Hepatocyte (in vitro differentiated cells): ENCODE data around the gene RIT1. TPM values are rescaled to one million over a fixed set of nuclear protein-coding genes. Genes with fewer than 3 reads are reported as not detected.
A peak's percentile ranks its signal among the peaks of the same experiment; 100 is the strongest.

ENCODE experiments used
- DNase-seq: peaks from one replicate; pipeline ENCODE4 v3.0.0-alpha.2; 2016; ENCODE audit warnings: low spot score
- H2AFZ ChIP-seq: fragments of 200-600 bp; sonication (generic); 2 replicates; pipeline ENCODE4 v1.6.0; 2016; ENCODE audit warnings: antibody characterized with exemption, mild to moderate bottlenecking
- H3K27ac ChIP-seq: fragments of 200-600 bp; sonication (generic); 2 replicates; pipeline ENCODE4 v1.5.1; 2016; ENCODE audit warnings: mild to moderate bottlenecking
- H3K27me3 ChIP-seq: fragments of 200-600 bp; sonication (generic); 2 replicates; pipeline ENCODE4 v1.6.1; 2016
- H3K36me3 ChIP-seq: fragments of 200-600 bp; sonication (generic); replicated peaks from 2 replicates; pipeline ENCODE4 v1.5.1; 2016; ENCODE audit warnings: low read depth; ENCODE audit not compliant: insufficient read depth
- H3K4me1 ChIP-seq: fragments of 200-600 bp; sonication (generic); 2 replicates; pipeline ENCODE4 v1.5.1; 2016; ENCODE audit warnings: mild to moderate bottlenecking, moderate library complexity; ENCODE audit not compliant: insufficient read depth
- H3K4me2 ChIP-seq: fragments of 200-600 bp; sonication (generic); 2 replicates; pipeline ENCODE4 v1.6.0; 2016
- H3K4me3 ChIP-seq: fragments of 200-600 bp; sonication (generic); 2 replicates; pipeline ENCODE4 v1.5.1; 2016; ENCODE audit warnings: mild to moderate bottlenecking
- H3K79me2 ChIP-seq: fragments of 200-600 bp; sonication (generic); 2 replicates; pipeline ENCODE4 v1.6.0; 2017; ENCODE audit warnings: mild to moderate bottlenecking
- H3K9me2 ChIP-seq: fragments of 200-600 bp; sonication (generic); replicated peaks from 2 replicates; pipeline ENCODE4 v1.6.0; 2017; ENCODE audit warnings: mild to moderate bottlenecking; ENCODE audit not compliant: insufficient read depth
- H3K9me3 ChIP-seq: fragments of 200-600 bp; sonication (generic); 2 replicates; pipeline ENCODE4 v1.5.1; 2016; ENCODE audit warnings: low read depth, mild to moderate bottlenecking
- H4K20me1 ChIP-seq: fragments of 200-600 bp; sonication (generic); 2 replicates; pipeline ENCODE4 v1.6.0; 2016; ENCODE audit warnings: mild to moderate bottlenecking; ENCODE audit not compliant: insufficient read depth, poor library complexity, severe bottlenecking
- CTCF ChIP-seq: fragments of 200-600 bp; sonication (generic); IDR thresholded peaks from 2 replicates; pipeline ENCODE4 v1.5.1; 2016; ENCODE audit warnings: antibody characterized with exemption, mild to moderate bottlenecking; ENCODE audit not compliant: poor library complexity
- EZH2 ChIP-seq: fragments of 200-600 bp; sonication (generic); IDR thresholded peaks from 2 replicates; pipeline ENCODE4 v1.6.1; 2016; ENCODE audit warnings: antibody characterized with exemption, mild to moderate bottlenecking, borderline replicate concordance
- EZH2phosphoT487 ChIP-seq: fragments of 200-600 bp; sonication (generic); IDR thresholded peaks from one replicate; pipeline ENCODE4 v1.6.1; 2018; ENCODE audit warnings: antibody characterized with exemption, mild to moderate bottlenecking, low read depth, moderate library complexity; ENCODE audit not compliant: unreplicated experiment, severe bottlenecking
- WGBS: methylation state at CpG from one replicate; pipeline ENCODE4 v1.1.6; 2016; ENCODE audit warnings: low lambda C conversion rate; ENCODE audit errors: missing lambda C conversion rate; 5-methylcytosine and 5-hydroxymethylcytosine counted together
- polyA plus RNA-seq: library from polyadenylated mRNA; unstranded; fragments of >200 nt; fragmentation: Nextera tagmentation; extraction: Ambion mirVana; gene quantifications from 2 replicates; pipeline ENCODE4 v1.2.1, GENCODE V29; 2016
- total RNA-seq: library from RNA; depleted of rRNA; stranded (reverse); fragments of >200 nt; gene quantifications from 2 replicates; pipeline ENCODE4 v1.2.3, GENCODE V29; 2014

Gene RIT1
- total and polyA plus RNA-seq, 2 experiments from 2014 or later, result 17.6 to 33.5 TPM

DNA sequence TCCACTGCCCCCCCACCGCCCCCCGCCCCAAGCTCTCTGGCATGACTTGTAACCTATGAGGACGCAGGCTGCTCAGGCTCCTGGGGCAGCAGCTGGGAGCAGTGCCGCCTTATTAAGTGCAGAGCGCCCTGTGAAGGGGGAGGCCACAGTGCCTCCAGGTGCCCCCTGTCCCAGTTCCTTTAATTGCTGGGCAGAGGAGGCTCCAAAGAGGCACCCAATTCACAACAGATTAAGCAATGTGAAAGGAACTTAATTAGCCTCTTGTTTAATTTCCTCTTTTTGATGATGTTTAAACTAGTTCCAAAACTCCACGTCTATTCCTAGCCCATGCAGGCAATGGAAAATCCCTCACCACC is 33.3 kb upstream of the RIT1 start:
- Histone ChIP-seq H3K4me1 (peaks cover 24% of the 10 kb centered on the region), H3K4me2 (peak overlapping the region; percentile 38), H3K36me3 (no peaks in the 10 kb centered on the region), H3K9me2 (no peaks in the 10 kb centered on the region), H3K4me3 (no peak overlapping the region), H4K20me1 (no peaks in the 10 kb centered on the region), H3K27ac (peak overlapping the region; percentile 66), H3K79me2 (no peaks in the 10 kb centered on the region), H3K27me3 (no peaks in the 10 kb centered on the region), H3K9me3 (no peaks in the 10 kb centered on the region), H2AFZ (no peak overlapping the region)
- DNase-seq, result no peak
- TF ChIP-seq EZH2, result no peak
- no peak for TF ChIP-seq CTCF
- no peak for TF ChIP-seq EZH2phosphoT487
- 68% methylated on average over 4 of the region's 6 CpGs for WGBS

DNA sequence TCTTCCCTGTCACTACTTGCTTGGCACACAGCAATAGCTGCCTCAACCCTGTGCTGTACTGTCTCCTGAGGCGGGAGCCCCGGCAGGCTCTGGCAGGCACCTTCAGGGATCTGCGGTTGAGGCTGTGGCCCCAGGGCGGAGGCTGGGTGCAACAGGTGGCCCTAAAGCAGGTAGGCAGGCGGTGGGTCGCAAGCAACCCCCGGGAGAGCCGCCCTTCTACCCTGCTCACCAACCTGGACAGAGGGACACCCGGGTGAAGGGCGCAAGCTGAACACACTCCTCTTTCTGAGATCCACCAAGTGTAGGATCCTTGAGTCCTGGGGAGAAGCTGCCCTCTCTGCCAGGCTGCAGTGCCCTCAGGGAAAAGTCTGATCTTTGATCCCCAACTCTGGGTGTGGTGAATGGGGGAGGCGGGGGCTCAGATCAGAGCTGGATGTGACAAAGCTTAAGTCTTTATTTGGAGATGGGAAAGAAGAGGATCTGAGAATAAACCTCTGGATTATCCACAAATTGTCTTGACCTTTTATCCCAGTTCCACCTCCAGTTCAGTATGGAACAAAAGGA is 31.5 kb upstream of the RIT1 start:
- no peaks in the 10 kb centered on the region for H3K9me3 ChIP-seq
- DNase-seq, result no peak
- no peak overlapping the region for H3K4me3 ChIP-seq
- H3K9me2 ChIP-seq, result no peaks in the 10 kb centered on the region
- H4K20me1 ChIP-seq, result no peaks in the 10 kb centered on the region
- H3K4me2 ChIP-seq, result no peak overlapping the region
- no peaks in the 10 kb centered on the region for H3K27me3 ChIP-seq
- no peak overlapping the region for H3K27ac ChIP-seq
- no peak for TF ChIP-seq EZH2
- TF ChIP-seq EZH2phosphoT487, result no peak
- TF ChIP-seq CTCF, result no peak
- 90% methylated on average over 10 of the region's 11 CpGs for WGBS
- H3K4me1 ChIP-seq, result peaks cover 24% of the 10 kb centered on the region
- no peaks in the 10 kb centered on the region for H3K36me3 ChIP-seq
- H2AFZ ChIP-seq, result no peak overlapping the region
- no peaks in the 10 kb centered on the region for H3K79me2 ChIP-seq

GRCh38 chr1:155941845-155942531 is 30.8 kb upstream of the RIT1 start:
- no peaks in the 10 kb centered on the region for H3K9me3 ChIP-seq
- no peaks in the 10 kb centered on the region for H3K79me2 ChIP-seq
- H3K9me2 ChIP-seq, result no peaks in the 10 kb centered on the region
- TF ChIP-seq CTCF (no peak), EZH2 (no peak), EZH2phosphoT487 (no peak)
- 96% methylated on average over 24 of the region's 29 CpGs for WGBS
- no peak for DNase-seq
- no peaks in the 10 kb centered on the region for H3K36me3 ChIP-seq
- peaks cover 24% of the 10 kb centered on the region for H3K4me1 ChIP-seq
- H4K20me1 ChIP-seq, result no peaks in the 10 kb centered on the region
- H2AFZ ChIP-seq, result no peak overlapping the region
- no peaks in the 10 kb centered on the region for H3K27me3 ChIP-seq
- H3K4me3 ChIP-seq, result no peak overlapping the region
- peak overlapping the region; percentile 28 for H3K27ac ChIP-seq
- no peak overlapping the region for H3K4me2 ChIP-seq
